ENCODE measurements around the gene MS4A2.
A peak's percentile ranks its signal among the peaks of the same experiment; 100 is the strongest.
"Not testable (repeated sequence)": the region's sequence is repeated elsewhere in the genome, so short reads cannot be mapped to it uniquely, and the experiment has no call there.

Gene MS4A2

GRCh38 chr11:60104471-60105115 is 16.1 kb downstream of the MS4A2 start:
- DNase-seq = not testable (repeated sequence)

- DNase-seq = not testable (repeated sequence)
Measured at GRCh38 chr11:60108631-60109030, 20.2 kb downstream of the MS4A2 start.

- DNase-seq = no peak
Measured at GRCh38 chr11:60111793-60112192, 23.3 kb downstream of the MS4A2 start.

- no peak for DNase-seq
Measured at GRCh38 chr11:60116996-60117790, 28.7 kb downstream of the MS4A2 start.

GRCh38 chr11:60118338-60118737 is 29.9 kb downstream of the MS4A2 start:
- DNase-seq = no peak

GRCh38 chr11:60119710-60120109 is 31.2 kb downstream of the MS4A2 start:
- no peak for DNase-seq

GRCh38 chr11:60121264-60121663 is 32.8 kb downstream of the MS4A2 start:
- DNase-seq = no peak

- no peak for DNase-seq
Measured at GRCh38 chr11:60122414-60123036, 34.1 kb downstream of the MS4A2 start.

- DNase-seq = no peak
Measured at GRCh38 chr11:60124802-60125432, 36.5 kb downstream of the MS4A2 start.

GRCh38 chr11:60125956-60126585 is 37.6 kb downstream of the MS4A2 start:
- DNase-seq = no peak

- no peak for DNase-seq
Measured at GRCh38 chr11:60127311-60127811, 38.9 kb downstream of the MS4A2 start.

GRCh38 chr11:60128376-60128775 is 39.9 kb downstream of the MS4A2 start:
- DNase-seq = no peak

- DNase-seq = not testable (repeated sequence)
Measured at GRCh38 chr11:60128866-60129265, 40.4 kb downstream of the MS4A2 start.

- DNase-seq = no peak
Measured at GRCh38 chr11:60129853-60130252, 41.4 kb downstream of the MS4A2 start.

- peak in 1 of 2 experiments; percentile 31 for DNase-seq
Measured at GRCh38 chr11:60130496-60130895, 42.0 kb downstream of the MS4A2 start.

- no peak for DNase-seq
Measured at GRCh38 chr11:60131912-60132311, 43.4 kb downstream of the MS4A2 start.

- DNase-seq = no peak
Measured at GRCh38 chr11:60133917-60134316, 45.5 kb downstream of the MS4A2 start.

GRCh38 chr11:60143768-60144167 is 55.3 kb downstream of the MS4A2 start:
- no peak for DNase-seq

GRCh38 chr11:60145677-60146076 is 57.2 kb downstream of the MS4A2 start:
- DNase-seq = no peak
